Measurements from ENCODE around the gene MUS81.
"Not testable (repeated sequence)": the region's sequence is repeated elsewhere in the genome, so short reads cannot be mapped to it uniquely, and the experiment has no call there.

MUS81 gene

DNA sequence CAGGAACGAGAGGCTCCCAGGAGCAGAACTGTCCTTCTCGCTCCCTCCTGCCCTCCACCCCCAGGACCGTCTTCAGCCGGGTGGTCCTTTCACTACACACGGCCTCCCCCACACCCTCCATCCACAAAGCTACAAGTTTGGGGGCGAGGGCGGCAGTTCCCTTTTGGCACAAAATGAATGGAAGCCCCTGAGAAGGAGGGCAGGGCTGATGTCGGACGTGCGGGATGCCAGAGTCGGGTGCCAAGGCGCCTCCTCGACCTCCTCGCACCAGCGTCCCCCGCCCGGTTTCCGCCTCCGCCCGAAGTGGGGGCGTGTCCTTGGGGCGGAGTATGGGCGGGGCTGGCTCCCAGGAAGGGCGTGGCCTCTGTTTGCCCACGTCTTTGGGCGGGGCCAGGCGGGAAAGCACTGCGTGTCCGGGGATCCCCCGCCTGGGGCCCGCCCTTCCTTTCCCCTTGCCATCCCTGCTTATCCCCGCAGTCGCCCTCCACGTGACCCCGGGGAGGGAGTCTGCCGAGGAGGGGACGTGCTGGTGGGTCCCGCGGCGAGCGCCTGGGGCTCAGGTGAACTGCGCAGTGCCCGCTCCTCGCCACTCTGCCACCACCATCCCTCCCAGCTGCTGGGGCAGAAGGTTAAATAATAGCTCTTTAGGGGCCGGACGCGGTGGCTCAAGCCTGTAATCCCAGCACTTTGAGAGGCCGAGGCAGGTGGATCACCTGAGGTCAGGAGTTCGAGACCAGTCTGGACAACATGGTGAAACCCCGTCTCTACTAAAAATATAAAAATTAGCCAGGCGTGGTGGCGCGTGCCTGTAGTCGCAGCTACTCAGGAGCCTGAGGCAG lies 13.3 kb downstream of the MUS81 start:
- DNase-seq (ENCODE audit: low read depth in 2 of 2), result peak; percentile 94 to 95

DNA sequence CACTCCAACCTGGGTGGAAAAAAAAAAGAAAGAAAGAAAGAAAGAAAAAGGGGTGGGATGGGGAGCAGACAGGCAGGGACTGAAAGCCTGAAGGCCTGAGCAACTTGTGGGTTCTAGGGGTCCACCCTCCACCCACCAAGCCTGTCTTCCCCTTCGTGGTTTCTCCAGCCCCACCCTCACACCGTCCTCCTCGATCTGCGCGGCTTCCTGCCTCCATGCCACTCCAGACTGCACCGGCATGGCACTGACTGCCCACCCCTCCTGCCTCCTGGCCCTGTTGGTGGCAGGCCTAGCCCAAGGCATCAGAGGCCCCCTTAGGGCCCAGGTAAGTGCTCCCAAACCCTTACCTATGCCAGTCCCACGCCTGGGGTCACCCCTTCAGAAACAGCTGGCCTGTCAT lies 19.4 kb downstream of the MUS81 start, which contains the start of gene CTSW:
TSS of gene CTSW (plus strand) at position 221 of the 400 bp plus-strand sequence. CDS start at position 239, 18 bp downstream.
- DNase-seq (ENCODE audit: low read depth in 2 of 2), result no peak

DNA sequence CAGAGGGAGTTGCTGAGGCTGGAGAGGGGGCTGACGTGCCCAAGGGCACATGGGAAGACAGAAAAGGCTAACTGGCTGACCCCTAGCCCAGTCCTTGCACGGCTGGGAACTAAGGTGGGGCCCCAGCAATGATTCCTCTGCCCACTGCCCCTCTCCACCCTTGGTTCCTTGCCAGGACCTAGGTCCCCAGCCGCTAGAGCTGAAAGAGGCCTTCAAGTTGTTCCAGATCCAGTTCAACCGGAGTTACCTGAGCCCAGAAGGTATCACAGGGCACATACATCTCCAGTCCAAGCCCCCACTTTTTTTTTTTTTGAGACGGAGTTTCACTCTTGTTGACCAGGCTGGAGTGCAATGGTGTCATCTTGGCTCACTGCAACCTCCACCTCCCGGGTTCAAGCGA lies 19.8 kb downstream of the MUS81 start:
- no peak for DNase-seq (ENCODE audit: low read depth in 2 of 2)

DNA sequence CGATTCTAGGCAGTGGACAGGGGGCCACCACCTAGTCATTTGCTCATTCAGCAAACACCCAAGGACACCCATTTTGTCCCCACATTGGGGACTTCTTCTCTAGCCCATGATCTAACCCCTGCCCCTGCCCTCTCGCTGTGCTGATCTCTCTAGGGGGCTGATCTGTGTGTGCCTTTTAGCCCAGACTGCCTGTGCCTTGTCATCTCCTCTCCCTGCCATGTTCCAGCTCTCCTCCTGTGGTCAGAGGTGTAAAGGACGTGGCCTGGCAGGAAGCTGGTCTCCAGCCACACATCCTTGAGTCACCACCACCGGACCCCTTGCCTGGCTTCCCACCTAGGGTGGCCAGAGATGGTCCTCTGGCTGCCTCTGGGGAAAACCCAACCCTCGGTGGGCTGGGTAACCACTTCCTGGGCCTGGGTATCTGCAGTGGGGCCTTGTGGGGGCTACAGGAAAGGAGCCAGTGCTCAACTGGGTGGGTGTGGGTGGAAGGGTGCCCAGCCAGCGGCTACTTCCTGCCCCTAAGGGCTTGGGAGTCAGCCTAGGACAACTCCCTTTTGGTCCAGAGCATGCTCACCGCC lies 20.7 kb downstream of the MUS81 start:
- DNase-seq (ENCODE audit: low read depth in 2 of 2), result no peak

DNA sequence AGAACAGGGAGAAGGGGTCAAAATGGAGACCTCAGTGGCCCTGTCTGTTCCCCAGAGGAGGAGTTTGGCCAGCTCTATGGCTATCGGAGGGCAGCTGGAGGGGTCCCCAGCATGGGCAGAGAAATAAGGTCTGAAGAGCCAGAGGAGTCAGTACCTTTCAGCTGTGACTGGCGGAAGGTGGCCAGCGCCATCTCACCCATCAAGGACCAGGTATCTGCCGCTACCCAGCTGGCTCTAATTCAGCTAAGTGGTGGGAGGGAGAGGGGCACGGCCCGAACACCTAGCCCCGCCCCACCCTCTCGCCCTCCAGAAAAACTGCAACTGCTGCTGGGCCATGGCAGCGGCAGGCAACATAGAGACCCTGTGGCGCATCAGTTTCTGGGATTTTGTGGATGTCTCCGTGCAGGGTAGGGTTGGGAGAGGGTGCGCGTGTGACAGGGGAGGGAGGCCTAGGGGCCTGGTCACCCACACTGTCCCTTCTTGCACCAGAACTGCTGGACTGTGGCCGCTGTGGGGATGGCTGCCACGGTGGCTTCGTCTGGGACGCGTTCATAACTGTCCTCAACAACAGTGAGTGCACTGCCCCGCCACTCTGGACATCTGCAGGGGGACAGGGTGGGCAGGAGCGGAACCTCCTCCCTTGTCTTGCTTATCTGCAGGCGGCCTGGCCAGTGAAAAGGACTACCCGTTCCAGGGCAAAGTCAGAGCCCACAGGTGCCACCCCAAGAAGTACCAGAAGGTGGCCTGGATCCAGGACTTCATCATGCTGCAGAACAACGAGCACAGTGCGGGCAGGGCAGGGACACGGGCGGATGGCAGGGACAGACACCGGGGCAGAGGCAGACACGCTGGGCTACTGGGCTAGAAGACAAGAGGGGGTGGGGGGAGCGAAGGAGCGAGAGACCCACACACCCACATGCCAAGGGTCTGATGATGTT lies 22.2 kb downstream of the MUS81 start:
- DNase-seq (ENCODE audit: low read depth in 2 of 2), result no peak

DNA sequence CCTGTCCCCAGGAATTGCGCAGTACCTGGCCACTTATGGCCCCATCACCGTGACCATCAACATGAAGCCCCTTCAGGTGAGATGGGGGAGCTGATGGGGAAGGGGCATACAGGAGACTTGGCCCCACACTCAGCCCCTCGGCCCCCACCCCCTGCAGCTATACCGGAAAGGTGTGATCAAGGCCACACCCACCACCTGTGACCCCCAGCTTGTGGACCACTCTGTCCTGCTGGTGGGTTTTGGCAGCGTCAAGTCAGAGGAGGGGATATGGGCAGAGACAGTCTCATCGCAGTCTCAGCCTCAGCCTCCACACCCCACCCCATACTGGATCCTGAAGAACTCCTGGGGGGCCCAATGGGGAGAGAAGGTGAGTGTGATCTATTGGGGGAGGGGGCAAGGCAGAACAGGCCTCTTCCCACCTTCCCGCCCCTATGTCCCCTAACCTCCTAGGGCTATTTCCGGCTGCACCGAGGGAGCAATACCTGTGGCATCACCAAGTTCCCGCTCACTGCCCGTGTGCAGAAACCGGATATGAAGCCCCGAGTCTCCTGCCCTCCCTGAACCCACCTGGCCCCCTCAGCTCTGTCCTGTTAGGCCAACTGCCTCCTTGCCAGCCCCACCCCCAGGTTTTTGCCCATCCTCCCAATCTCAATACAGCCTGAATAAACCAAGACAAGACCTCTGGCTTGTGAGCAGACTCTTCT lies 23.0 kb downstream of the MUS81 start:
- DNase-seq (ENCODE audit: low read depth in 2 of 2), result no peak

DNA sequence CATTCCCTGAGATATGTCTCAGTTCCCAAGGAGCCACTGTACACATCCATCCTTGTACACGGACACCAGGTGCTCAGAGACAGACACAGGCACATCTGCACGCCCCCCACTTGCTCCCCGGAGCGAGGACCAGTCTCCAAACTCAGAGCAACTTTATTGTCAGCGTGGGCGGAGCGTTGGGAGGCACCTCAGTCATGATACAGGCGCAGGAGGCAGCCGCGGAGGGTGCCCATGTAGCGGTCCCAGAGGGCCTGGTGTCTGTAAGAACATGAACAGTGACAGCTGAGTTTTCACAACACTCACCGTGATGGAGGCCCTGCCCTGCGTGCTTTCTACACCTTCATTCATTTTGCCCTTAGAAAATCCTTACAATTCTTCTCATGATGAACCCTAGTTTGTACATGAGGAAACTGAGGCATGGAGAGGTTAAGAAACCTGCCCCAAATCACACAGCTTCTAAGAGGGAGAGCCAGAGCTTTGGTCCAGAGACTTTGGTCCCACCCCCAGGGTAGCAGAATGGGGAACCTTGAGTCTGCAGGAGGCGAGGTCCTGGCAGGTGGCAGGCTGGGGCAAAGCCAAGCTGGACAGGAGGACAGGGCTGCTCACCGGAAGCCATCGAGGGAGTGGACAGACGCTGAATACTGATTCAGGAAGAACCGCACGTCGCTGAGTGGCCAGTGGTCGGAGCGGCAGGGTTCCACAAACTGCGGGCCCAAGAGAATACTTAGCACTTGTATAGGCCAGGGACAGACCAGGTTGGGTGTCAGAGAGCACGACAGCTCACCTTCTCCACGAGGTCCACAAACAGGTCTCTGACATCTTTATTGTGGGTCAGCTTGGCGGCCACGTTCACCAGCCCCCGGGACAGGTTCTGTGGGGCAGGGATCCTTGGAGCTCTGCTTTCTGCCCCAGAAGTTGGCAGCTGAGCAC lies 23.8 kb downstream of the MUS81 start:
- DNase-seq (ENCODE audit: low read depth in 2 of 2), result no peak

DNA sequence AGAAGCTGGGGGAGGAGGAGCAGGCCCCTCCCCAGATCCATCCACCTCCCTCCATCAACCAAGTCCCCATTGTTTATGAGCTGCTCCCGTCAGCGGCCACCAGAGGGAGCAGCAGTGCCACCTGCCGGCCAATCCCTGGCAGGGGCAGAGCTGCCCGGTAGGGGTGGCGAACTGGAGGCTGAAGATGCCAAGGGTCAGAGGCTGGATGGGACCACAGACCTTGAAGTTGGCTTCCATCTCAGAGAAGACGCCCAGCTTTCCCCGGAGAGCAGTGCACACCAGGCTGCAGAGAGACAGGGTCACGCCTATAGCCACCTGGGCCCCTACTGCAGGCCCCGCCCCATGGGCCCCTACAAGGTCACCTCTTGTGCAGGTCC lies 24.5 kb downstream of the MUS81 start:
- DNase-seq (ENCODE audit: low read depth in 2 of 2), result peak in 1 of 2 donors; percentile 71

DNA sequence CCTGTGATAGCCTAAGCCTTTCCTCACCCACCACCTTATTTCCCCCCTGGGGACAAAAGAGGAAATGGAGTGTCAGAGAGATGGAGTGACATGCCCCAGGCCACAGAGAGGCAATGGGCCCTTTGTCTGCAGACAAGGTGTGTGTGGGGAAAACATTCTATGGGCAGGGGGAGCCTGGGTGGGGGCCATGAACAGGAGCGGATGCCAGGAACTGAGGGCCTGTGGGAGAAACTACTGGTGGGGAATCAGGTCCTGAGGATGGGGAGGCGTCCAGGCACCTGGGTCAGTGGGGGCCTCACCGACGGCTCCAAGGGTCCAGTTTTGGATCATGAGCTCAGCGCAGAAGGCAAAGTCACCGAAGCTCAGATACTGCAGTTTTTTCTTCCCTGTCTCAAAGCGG lies 25.0 kb downstream of the MUS81 start:
- no peak for DNase-seq (ENCODE audit: low read depth in 2 of 2)

DNA sequence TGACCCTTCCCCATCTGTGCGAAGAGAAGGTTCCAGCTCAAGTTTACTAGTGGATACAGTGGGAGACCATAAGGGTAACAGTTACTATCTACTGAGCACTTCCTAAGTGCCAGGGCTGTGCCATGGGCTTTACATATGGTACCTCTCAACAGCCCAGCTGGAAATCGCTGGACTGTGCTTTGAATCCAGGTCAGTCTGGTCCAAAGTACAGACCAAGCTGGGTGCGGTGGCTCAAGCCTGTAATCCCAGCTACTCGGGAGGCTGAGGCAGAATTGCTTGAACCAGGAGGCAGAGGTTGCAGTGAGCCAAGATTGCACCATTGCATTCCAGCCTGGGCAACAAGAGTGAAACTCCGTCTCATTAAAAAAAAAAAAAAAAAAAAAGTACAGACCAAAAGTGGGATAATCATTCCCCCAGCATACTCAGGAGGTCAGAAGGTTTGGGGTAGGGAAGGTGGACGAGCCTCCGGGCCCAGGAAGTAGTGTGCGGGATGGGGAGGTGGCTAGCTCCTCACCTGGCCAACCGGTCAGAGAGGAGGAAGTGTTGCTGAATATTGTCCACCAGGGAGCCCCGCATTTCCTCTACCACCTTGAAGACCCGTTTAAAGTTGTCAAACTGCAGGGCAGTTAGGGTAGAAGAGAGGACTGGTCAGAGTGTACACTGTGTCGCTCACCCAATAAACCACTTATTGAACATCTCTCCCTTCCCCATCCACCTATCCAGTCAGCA lies 25.7 kb downstream of the MUS81 start:
- no peak for DNase-seq (ENCODE audit: low read depth in 2 of 2)

DNA sequence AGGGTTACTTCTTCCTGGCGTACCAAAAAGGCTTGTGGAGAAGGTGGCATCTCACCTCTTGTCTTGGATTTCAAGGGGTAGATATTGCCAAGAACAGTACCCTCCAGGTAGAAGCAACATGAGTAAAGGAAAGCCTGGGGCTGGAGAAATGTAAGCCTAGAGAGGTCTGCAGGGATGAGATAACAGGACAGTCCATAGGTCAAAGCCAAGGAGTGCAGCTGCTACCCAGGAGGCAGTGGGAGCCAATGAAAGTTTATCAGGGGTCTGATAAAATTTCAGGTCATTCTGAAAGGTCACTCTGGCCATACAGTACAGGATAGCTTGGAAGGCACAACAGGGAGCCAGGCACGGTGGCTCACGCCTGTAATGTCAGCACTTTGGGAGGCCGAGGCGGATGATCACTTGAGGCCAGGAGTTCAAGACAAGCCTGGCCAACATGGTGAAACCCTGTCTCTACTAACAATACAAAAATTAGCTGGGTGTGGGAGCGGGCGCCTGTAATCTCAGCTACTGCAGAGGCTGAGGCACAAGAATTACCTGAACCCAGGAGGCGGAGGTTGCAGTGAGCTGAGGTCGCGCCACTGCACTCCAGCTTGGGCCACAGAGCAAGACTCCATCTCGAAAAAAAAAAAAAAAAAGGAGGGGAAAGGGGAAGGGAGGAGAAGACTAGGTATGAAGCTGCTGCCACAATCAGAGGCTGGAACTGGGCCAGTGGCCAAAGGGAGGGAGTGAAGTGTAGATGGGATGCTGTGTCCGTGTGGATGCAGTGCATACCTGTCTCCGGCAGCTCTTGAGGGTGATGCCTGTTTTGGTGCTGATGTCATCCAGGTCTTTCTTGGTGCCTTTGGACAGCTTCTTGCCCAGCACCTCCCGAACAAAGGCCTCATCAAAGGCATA lies 26.8 kb downstream of the MUS81 start:
- DNase-seq (ENCODE audit: low read depth in 2 of 2), result no peak

DNA sequence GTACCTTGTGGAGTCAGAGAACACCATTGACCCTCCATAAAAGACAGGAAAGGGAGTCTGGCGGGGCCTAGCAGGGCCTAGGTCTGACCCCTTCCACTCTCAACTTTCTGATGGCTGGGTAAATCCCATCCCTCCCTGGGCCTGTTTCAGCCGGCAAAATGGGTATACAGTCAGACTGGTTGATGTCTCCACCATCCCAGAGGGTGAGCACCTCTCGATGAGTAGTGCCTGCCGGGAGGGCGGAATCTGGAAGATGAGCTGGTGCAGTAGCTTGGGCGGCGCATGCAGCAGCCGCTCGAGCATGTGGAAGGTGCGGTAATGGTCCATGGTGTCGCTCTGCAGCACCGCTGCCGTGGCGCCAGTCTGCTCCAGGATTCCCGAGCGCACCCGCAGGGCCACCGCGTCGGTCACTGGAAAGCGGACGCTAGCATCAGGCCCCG lies 27.5 kb downstream of the MUS81 start:
- no peak for DNase-seq (ENCODE audit: low read depth in 2 of 2)

DNA sequence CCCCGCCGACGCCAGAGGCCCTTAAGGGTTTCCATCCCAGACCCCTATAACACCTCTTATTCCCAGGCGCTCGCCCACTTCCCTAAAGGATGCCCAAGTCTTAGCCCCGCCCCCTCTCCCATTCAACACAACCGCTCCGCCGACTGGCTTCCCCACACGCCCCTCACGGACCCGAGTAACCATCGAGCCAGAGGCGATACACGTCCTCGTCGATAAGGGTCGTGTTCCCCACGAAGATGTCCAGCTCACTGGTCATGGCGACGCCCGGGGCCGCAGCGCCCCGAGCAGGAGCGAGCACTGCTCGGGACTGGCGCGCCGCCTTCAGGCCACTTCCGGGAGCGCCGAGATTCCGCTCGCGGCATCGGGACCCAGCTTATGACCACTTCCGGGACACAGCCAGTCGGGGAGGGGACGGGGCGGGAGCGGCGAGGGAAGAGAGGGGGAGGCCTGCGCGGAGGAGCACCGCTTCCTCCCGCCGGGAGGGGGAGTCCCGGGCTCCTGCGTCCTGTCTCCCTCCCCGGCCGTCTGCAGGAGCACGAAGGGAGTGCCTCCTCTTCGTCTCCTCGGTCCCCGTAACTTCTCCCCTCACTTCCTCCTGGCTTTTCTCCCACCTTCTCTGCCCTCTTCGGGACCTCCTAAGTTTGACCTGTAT lies 28.1 kb downstream of the MUS81 start, which contains the start of gene FIBP:
TSS of gene FIBP (minus strand) at position 309 of the 652 bp plus-strand sequence. CDS start at position 256, 53 bp downstream.
- peak; percentile 94 for DNase-seq (ENCODE audit: low read depth in 2 of 2)

DNA sequence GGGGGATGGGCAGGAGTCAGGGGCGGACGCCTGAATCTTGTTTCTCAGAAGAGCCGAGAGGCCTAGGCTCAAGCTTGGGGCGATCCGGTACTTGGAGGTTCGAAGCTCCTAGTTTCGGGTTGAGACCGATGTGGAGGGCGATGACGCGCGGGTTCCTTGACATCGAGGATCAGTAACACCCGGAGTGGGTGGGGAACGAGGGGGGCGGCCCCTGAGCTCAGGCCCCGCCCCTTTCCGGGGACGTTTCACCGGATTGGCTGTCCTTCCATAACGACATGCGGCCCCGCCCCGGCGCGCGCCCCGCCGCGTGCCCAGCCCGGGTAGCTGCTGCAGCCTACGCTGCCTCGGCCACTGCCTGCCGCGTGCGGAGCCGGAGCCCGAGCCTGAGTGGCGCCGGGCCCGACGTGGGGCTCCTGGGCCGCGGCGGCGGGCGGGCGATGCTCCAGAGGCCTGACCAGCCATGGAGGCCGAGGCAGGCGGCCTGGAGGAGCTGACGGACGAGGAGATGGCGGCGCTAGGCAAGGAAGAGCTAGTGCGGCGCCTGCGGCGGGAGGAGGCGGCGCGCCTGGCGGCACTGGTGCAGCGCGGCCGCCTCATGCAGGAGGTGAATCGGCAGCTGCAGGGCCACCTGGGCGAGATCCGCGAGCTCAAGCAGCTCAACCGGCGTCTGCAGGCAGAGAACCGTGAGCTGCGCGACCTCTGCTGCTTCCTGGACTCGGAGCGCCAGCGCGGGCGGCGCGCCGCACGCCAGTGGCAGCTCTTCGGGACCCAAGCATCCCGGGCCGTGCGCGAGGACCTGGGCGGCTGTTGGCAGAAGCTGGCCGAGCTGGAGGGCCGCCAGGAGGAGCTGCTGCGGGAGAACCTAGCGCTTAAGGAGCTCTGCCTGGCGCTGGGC lies 30.3 kb downstream of the MUS81 start, which contains the start of gene CCDC85B:
TSS of gene CCDC85B (plus strand) at position 350 of the 895 bp plus-strand sequence. CDS start at position 461, 111 bp downstream.
- DNase-seq (ENCODE audit: low read depth in 2 of 2), result peak; percentile 98 to 99

DNA sequence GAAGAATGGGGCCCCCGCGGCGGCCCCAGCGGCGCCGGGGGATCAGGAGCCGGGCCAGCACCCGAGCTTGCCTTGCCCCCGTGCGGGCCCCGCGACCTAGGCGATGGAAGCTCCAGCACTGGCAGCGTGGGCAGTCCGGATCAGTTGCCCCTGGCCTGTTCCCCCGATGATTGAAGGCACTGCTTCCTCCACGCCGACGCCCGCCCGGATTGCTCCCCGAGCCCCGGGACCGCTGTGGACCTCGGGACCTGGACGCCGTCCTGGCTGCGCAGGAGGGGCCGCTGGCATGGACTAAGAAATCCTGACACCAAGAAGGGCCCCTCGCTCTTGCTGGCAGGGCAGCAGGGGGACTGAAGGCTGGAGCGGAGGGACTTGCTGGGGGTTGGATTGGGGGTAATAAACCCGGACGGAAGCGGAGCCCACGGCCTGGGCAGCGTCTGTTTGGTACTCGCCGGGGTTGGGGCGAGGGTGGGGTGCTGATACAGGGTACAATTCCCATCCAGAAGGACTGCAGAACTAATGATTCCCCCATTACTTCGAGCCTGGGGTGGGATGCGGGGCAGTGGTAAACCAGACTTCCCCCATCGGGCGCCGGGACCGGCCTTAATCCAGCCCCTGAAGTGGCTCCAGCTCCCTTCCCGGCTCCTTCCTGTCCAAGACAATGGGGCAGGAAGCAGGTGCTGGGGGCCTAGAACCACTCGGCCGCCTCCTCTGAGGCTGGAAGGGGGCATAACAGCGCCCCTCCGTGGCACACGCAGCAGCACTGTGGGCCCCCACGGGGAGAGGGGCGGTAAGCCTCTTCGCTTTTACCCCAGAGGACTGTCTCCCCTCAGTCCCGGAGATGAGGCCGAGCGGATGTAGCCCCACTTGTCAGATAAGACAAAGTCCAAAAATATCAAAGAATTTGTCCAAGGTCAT lies 31.2 kb downstream of the MUS81 start:
- DNase-seq (ENCODE audit: low read depth in 2 of 2), result no peak

DNA sequence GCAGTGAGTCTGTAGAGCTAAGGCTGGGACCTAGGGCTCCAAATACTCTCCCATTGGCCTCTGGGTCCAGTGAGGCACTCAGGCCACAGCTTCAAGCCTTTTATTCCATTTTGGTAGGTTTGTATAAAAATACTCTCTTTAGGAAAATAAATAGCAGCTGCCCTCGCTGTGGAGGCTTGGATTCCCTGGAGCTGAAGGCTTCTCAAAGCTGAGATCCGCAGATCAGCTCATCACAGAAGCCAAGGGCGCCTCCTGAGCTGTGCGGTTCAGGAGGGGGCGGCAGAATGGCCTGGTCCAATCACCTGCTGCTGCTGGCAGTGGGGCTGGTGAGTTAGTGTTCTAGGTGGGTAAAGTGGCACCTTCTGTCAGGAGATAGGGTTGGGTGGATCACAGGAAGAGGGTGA lies 31.9 kb downstream of the MUS81 start:
- not testable (repeated sequence) for DNase-seq (ENCODE audit: low read depth in 2 of 2)
